ENCODE measurements around the gene RSBN1L.

DNA sequence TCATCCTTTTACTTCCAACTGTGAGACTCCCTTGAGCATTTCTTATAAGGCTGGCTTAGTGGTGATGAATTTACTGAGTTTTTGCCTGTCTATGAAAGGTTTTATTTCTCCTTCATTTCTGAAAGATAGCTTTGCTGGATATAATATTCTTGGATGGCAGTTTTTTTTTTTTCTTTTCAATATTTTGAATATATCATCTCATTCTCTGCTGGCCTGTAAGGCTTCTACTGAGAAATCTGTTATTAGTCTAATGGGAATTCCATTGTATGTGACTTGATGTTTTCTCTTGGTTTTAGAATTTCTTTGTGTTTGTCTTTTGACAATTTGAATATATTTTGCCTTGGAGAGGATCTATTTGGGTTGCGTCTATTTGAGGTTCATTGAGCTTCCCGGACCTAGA lies 124.7 kb downstream of the RSBN1L start:
- TF ChIP-seq, protein P1, sequence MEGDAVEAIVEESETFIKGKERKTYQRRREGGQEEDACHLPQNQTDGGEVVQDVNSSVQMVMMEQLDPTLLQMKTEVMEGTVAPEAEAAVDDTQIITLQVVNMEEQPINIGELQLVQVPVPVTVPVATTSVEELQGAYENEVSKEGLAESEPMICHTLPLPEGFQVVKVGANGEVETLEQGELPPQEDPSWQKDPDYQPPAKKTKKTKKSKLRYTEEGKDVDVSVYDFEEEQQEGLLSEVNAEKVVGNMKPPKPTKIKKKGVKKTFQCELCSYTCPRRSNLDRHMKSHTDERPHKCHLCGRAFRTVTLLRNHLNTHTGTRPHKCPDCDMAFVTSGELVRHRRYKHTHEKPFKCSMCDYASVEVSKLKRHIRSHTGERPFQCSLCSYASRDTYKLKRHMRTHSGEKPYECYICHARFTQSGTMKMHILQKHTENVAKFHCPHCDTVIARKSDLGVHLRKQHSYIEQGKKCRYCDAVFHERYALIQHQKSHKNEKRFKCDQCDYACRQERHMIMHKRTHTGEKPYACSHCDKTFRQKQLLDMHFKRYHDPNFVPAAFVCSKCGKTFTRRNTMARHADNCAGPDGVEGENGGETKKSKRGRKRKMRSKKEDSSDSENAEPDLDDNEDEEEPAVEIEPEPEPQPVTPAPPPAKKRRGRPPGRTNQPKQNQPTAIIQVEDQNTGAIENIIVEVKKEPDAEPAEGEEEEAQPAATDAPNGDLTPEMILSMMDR (conservative IDR thresholded peaks at IDR 0.05; ENCODE audit: low read depth, low read length) = no peak
- no peak for TF ChIP-seq EZH2 (IDR thresholded peaks at IDR 0.05; ENCODE audit: borderline replicate concordance, low read depth, low read length, poor library complexity, severe bottlenecking)
